AG09319 (cell line): ENCODE results near the gene UVSSA.
"Not testable (repeated sequence)": the region's sequence is repeated elsewhere in the genome, so short reads cannot be mapped to it uniquely, and the experiment has no call there.

Experiments used
- DNase-seq: peaks from one replicate; pipeline ENCODE4 v3.0.0-alpha.2; 2010; ENCODE audit warnings: low read depth; ENCODE audit errors: extremely low read depth
- CTCF ChIP-seq: IDR thresholded peaks from 2 replicates; pipeline ENCODE4 v1.5.1; 2011; ENCODE audit warnings: low read depth, mild to moderate bottlenecking, inconsistent platforms, low read length, moderate library complexity

The UVSSA gene

DNA sequence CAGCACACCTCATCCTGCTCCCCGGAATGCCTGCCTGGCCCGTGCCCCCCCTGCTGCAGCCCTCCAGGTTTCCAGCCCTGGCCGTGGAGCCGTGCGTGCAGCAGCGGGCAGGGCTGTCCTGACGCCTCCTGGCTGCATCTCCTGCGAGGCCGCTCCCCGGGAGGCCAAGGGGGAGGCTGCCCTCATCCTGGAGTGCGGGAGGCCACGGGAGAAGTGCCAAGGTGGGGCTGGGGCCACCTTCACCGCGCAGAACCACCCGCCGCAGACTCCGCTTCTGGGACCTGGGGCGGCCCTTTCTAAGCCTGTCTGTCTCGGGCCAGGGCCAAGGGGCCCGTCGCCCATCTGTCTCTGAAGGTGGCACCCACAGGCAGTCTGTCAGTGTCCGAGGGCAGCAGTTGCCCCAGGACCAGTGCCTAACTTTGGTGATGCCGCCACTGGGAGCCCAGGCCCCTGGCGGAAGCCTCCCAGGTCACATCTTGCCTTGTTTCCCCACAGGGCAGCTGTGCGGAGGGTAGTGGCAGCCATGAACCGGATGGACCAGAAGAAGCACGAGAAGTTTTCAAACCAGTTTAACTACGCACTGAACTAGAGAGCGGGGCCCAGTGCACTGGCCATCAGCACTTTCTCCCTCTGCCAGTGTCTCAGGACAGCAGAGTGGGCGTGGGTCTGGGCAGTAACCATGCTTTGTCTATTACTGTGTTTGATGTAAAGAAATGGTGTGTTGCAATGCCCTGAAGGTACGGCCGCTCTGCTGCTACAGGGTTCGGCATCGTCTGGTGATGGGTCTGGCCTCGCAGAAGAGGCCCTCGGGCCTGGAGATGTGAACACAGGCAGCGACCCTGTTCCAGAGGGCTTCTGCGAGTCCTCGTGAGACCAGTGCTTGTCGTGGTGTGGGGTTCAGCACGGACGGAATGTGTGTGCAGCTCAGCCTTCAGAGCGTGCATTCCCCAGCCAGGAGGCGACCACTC, 38.6 kb downstream of the UVSSA start:
- TF ChIP-seq CTCF = no peak
- no peak for DNase-seq

DNA sequence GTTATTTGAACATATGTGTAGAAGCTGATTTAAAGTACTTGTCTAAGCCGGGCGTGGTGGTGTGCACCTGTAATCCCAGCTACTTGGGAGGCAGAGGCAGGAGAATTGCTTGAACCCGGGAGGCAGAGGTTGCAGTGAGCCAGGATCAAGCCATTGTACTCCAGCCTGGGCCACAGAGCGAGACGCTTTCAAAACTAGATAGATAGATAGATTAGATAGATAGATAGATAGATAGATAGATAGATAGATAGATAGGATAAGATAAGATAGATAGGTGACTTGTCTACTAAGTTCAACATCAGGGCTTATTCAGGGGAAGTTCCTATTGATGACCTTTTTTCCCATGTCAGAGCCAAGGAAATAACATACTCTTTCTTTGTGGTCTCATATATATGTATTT, 46.4 kb downstream of the UVSSA start:
- not testable (repeated sequence) for DNase-seq

GRCh38 chr4:1393866-1394265, 46.9 kb downstream of the UVSSA start:
- DNase-seq = no peak
- TF ChIP-seq CTCF = no peak

GRCh38 chr4:1394554-1395388, 47.8 kb downstream of the UVSSA start:
- not testable (repeated sequence) for DNase-seq

GRCh38 chr4:1395389-1395820, 48.4 kb downstream of the UVSSA start:
- DNase-seq = not testable (repeated sequence)

GRCh38 chr4:1395941-1396805, 49.2 kb downstream of the UVSSA start:
- no peak for TF ChIP-seq CTCF
- DNase-seq = no peak

DNA sequence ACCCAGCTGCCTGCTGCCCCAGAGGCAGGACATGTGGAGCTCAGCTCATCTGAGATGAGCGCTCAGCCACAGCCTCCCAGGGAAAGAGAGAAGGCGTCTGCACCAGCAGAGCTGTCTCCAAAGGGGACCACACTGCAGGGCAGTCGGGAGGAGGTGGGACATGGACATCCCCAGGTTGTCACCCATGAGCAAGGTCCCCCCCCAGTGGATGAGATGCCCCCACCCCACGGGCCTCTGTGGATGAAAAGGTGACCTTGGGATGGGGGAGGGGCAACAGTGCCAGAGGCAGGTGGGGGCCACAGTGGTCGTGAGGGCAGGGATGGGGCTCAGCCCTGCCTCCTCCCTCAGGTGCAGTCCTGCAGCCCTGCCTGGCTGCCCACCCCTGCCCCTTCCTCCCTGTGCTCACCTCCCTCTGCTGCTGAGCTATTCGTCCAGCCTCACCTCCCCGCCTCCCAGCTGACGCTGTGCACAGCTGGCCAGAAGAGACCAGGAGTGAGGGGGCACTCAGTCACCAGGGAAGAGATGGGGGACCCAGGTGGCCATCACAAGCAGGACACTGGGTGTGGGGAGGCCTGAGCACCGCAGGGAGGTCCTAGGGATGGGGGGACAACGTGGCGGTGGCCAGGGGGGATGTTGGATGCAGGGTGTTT, 49.9 kb downstream of the UVSSA start:
- TF ChIP-seq CTCF = no peak
- no peak for DNase-seq
